Right cardiac atrium (tissue), 5 donors: Measurements from ENCODE around the gene HS3ST4. TPM values are rescaled to one million over a fixed set of nuclear protein-coding genes. Genes with fewer than 3 reads are reported as not detected.
A peak's percentile ranks its signal among the peaks of the same experiment; 100 is the strongest.

Experiments
- ATAC-seq, 2 donors: fragments of 200-7000 bp; cut with Tn5 transposase; one replicate each; pipeline versions ENCODE4 v1.8.0 to v1.9.1; 2020; ENCODE audit warnings: moderate library complexity in 2 of 2, mild to moderate bottlenecking in 1 of 2
- DNase-seq, 3 donors: peaks; one replicate each; pipeline ENCODE4 v3.0.0-alpha.2; 2020
- H3K27ac ChIP-seq: one replicate; pipeline ENCODE4 v1.5.1; 2013; ENCODE audit warnings: mild to moderate bottlenecking, low read length, control low read depth, moderate library complexity
- H3K27me3 ChIP-seq: one replicate; pipeline ENCODE4 v1.6.1; 2013; ENCODE audit not compliant: control insufficient read depth, insufficient read depth
- H3K4me1 ChIP-seq: one replicate; pipeline ENCODE4 v1.6.1; 2013; ENCODE audit warnings: low read length; ENCODE audit not compliant: control insufficient read depth, insufficient read depth
- H3K4me3 ChIP-seq: one replicate; pipeline ENCODE4 v1.5.1; 2013; ENCODE audit warnings: low read length, control low read depth
- H3K9me3 ChIP-seq: one replicate; pipeline ENCODE4 v1.6.1; 2013; ENCODE audit warnings: low read length; ENCODE audit not compliant: control insufficient read depth
- WGBS: extraction: QIAGEN DNeasy Blood & Tissue Kit; methylation state at CpG from one replicate; pipeline ENCODE4 v1.1.7; 2013; 5-methylcytosine and 5-hydroxymethylcytosine counted together
- intact Hi-C, 4 donors: fragments of 100-400 bp; cut with DNase I; formaldehyde crosslinking; loops; one replicate each; pipeline versions ENCODE4 v1.11.0 to v1.14.0; 2022 to 2023
- polyA plus RNA-seq: library from polyadenylated mRNA; stranded (reverse); fragments of 200-250 nt; gene quantifications from one replicate; pipeline ENCODE4 v1.2.3, GENCODE V29; 2013
- total RNA-seq, 4 donors: library from RNA; stranded (reverse); fragmentation: NEBNext Ultra II Directional; extraction: Animal tissue kit (Norgen Biotek cat#: 25700); gene quantifications; one replicate each; pipeline ENCODE4 v1.2.1, GENCODE V29; 2021
- donor health status: healthy with polysubstance abuse.
- donor health status: DM: no; HTN: yes; CAD: no.
- donor health status: DM: no; HTN: no; CAD: no.
- donor health status: DM: no; HTN: yes; CAD: no; lungs with severe emphysema.
- donor health status: DM: yes; HTN: yes; CAD: no.

The HS3ST4 gene
- total and polyA plus RNA-seq, 5 donors: not detected

DNA sequence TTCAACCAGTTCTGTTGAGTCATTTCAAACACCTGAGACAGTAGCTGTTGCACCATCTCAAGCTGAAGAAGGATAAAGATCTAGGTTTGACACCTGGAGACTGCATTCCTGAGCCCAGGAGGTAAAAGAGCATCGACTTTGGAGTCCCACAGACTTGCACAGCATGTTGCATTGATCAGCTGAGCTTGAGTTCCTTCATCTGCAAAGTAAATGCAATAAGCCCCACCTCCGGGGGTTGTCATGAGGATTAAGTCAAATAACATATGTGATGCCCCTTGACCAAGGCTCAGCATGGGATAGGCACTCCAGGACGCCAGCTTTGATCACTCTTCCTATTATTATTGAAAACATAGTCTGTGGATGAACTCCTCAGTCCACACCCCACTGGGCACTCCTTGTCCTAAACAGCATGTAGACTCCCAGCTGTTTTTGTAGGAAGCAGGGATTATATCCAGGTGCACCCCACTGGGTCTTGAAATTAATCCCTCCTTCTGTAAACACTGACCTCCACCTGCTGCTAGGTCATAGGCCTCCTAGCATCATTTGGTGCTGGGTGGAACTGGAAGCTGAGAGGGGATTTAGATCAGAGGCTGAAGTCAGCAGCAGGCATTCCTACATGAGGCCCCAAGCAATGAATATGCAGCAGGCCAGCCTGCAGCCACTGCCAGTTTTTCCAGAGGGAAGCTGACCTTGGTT lies 259.0 kb downstream of the HS3ST4 start:
- intact Hi-C loops: no loop called here
- Histone ChIP-seq H3K4me1 (no peaks in the 10 kb centered on the region), H3K9me3 (no peaks in the 10 kb centered on the region), H3K27ac (no peak overlapping the region), H3K27me3 (no peaks in the 10 kb centered on the region), H3K4me3 (no peak overlapping the region)
- ATAC-seq: no peak
- 5% methylated on average over 3 of the region's 3 CpGs for WGBS
- no peak for DNase-seq

GRCh38 chr16:25951999-25952398 lies 260.2 kb downstream of the HS3ST4 start:
- H3K4me1 ChIP-seq: no peaks in the 10 kb centered on the region
- intact Hi-C loops: no loop called here
- no peaks in the 10 kb centered on the region for H3K27me3 ChIP-seq
- 66% methylated on average over 1 of the region's 1 CpG for WGBS
- ATAC-seq (no peak), DNase-seq (no peak)
- no peak overlapping the region for H3K4me3 ChIP-seq
- no peaks in the 10 kb centered on the region for H3K9me3 ChIP-seq
- no peak overlapping the region for H3K27ac ChIP-seq

GRCh38 chr16:25952983-25953382 lies 261.2 kb downstream of the HS3ST4 start:
- ATAC-seq (no peak), DNase-seq (no peak)
- 75% methylated on average over 3 of the region's 3 CpGs for WGBS
- no peaks in the 10 kb centered on the region for H3K4me1 ChIP-seq
- no peak overlapping the region for H3K27ac ChIP-seq
- H3K4me3 ChIP-seq: no peak overlapping the region
- H3K9me3 ChIP-seq: no peaks in the 10 kb centered on the region
- intact Hi-C loops: no loop called here
- H3K27me3 ChIP-seq: no peaks in the 10 kb centered on the region

- no peaks in the 10 kb centered on the region for H3K4me1 ChIP-seq
- intact Hi-C loops: no loop called here
- WGBS: 79% methylated on average over 2 of the region's 2 CpGs
- no peaks in the 10 kb centered on the region for H3K27me3 ChIP-seq
- ATAC-seq (no peak), DNase-seq (no peak)
- no peaks in the 10 kb centered on the region for H3K9me3 ChIP-seq
- no peak overlapping the region for H3K4me3 ChIP-seq
- H3K27ac ChIP-seq: no peak overlapping the region
Observed at GRCh38 chr16:25957707-25958106, 265.9 kb downstream of the HS3ST4 start.

DNA sequence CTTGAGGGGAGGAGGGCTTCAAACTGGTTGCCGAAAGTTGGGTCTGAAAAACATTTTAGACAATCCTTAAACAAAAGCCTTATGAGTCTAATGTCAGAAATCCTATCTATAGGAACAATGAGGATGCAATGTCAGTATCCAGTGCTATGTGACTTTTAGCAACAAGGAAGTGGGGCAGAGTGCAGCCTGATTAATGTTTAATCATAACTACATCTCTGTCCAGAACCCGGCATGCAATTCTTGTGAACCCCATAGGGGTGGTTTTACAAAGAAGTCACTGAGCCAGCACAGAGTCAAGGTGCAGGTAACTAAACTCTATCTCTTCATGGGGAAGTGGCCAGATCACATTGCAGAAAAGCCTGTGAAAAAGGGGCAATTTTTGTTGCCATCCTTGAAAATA lies 267.5 kb downstream of the HS3ST4 start:
- H3K4me3 ChIP-seq: no peak overlapping the region
- no peaks in the 10 kb centered on the region for H3K9me3 ChIP-seq
- intact Hi-C loops: no loop called here
- no peaks in the 10 kb centered on the region for H3K27me3 ChIP-seq
- WGBS: 90% methylated on average over 2 of the region's 2 CpGs
- ATAC-seq (no peak), DNase-seq (no peak)
- H3K4me1 ChIP-seq: no peaks in the 10 kb centered on the region
- H3K27ac ChIP-seq: no peak overlapping the region

DNA sequence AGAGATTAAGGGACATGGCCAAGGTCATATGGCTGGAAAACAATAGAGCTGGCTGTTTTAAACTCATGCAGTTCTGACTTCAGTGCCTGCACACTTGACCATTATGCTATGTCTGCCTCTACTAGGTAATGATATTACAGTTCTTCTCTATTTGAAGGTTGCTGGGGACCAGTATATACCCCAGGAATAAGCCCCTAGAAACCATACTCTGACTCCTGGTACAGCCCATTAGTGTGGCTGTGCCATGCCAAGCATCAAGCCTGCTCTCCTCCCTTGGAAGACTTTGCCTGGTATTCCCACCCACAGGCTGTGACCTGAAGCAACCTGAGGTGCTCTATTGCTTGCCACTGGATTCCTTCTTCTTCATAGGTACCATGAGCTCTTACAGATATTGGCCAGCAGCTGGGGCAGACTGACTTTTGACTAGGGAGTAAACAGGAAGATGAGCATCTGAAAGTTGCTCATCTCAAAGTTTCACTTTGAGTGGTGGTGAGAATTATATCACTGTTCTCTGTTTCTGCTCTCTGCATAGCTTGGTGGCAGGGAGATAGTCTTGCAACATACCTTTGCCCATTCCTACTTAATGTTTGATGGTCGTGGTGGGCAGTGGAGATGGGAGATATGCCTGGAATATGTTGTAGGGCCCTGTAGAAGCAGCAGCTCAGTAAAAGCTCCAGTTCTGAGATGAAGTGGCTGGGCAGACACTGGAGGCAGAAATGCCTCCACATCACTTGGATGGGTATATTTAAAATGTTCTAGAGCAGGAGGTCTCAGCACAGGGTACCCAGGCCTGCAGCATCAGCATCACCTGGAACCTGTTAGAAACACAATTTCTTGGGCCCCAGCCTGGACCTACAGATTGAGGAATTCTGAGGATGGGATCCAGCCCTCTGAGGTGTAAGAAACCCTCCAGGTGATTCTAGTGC lies 274.7 kb downstream of the HS3ST4 start:
- DNase-seq (no peak), ATAC-seq (no peak)
- H3K4me1 ChIP-seq: no peaks in the 10 kb centered on the region
- no peaks in the 10 kb centered on the region for H3K9me3 ChIP-seq
- H3K4me3 ChIP-seq: no peak overlapping the region
- intact Hi-C loops: no loop called here
- H3K27me3 ChIP-seq: no peaks in the 10 kb centered on the region
- no peak overlapping the region for H3K27ac ChIP-seq
- WGBS: 33% methylated on average over 1 of the region's 1 CpG

GRCh38 chr16:25977121-25977520 lies 285.4 kb downstream of the HS3ST4 start:
- Histone ChIP-seq H3K27me3 (no peaks in the 10 kb centered on the region), H3K4me3 (no peak overlapping the region), H3K27ac (no peak overlapping the region), H3K9me3 (no peaks in the 10 kb centered on the region), H3K4me1 (no peaks in the 10 kb centered on the region)
- DNase-seq (no peak), ATAC-seq (no peak)
- 83% methylated on average over 4 of the region's 4 CpGs for WGBS
- intact Hi-C loops: loop anchor here in 1 of 4 donors (10.0 kb wide), 1 partner anchor 968 kb away; no protein-coding TSS in a partner anchor

DNA sequence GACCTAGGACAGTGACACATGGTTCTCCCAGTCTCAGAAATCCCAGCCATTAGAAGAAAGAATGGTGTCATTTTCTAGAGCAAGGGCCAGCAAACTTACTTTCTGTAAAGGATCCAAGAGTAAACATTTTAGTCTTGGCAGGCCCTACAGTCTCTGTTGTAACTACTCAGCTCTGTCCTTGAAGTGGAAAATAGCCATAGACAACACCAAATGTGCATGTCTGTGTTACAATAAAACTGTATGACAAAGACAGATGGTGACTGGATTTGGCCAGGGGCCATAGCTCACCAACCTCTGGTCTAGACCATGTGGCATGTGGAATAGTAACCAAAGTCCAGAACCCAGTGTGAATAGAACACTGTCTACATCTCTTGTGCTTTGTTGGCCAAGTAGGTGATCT lies 286.5 kb downstream of the HS3ST4 start:
- Histone ChIP-seq H3K27me3 (no peaks in the 10 kb centered on the region), H3K4me1 (no peaks in the 10 kb centered on the region), H3K27ac (no peak overlapping the region), H3K9me3 (no peaks in the 10 kb centered on the region), H3K4me3 (no peak overlapping the region)
- DNase-seq (peak in 1 of 3 donors; percentile 55), ATAC-seq (peak in 1 of 2 donors; percentile 71)
- intact Hi-C loops: loop anchor here in 1 of 4 donors (10.0 kb wide), 1 partner anchor 967 kb away; no protein-coding TSS in a partner anchor

DNA sequence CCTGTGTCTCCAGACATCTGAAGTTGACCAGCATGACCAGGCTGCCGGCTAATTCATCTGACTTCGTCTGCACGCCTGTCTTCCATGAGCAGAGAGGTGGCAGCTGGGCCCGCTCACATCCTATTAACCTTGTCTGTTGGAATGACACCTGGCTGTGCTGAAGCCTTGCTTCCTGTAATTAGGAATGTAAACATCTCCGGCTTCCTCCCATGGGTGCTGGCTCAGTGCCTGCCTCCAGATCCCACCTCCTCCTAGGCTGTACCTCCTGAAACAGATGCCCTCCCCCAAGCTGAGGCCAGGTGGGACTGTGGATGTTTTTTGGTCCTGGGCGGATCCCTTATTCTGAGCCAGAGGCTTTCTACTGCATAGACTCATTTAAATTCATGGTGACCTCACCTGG lies 296.3 kb downstream of the HS3ST4 start:
- DNase-seq (no peak), ATAC-seq (no peak)
- Histone ChIP-seq H3K4me3 (no peak overlapping the region), H3K4me1 (no peaks in the 10 kb centered on the region), H3K27ac (no peak overlapping the region), H3K27me3 (no peaks in the 10 kb centered on the region), H3K9me3 (no peaks in the 10 kb centered on the region)
- intact Hi-C loops: no loop called here
- 41% methylated on average over 6 of the region's 6 CpGs for WGBS

DNA sequence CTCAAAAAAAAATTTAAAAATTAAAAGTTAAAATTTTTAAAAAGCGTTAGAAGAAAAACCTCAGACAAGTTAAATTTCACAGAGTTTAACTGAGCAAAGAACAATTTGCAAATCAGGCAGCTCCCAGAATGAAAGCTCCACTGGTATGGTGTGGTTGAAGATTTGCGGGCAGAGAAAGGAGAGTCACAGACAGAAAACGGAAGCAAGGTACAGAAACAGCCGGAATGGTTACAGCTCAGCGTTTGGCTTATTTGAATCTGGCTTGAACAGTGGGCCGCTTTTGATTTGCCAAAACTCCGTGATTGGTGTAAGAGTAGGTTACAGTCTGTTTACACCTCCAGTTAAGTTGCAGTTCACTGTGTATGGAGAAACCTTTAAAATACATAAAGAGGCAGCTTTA lies 297.1 kb downstream of the HS3ST4 start:
- Histone ChIP-seq H3K27me3 (no peaks in the 10 kb centered on the region), H3K4me3 (no peak overlapping the region), H3K27ac (no peak overlapping the region), H3K4me1 (no peaks in the 10 kb centered on the region), H3K9me3 (no peaks in the 10 kb centered on the region)
- intact Hi-C loops: no loop called here
- WGBS: 78% methylated on average over 7 of the region's 7 CpGs
- no peak for ATAC-seq
- DNase-seq: no peak

DNA sequence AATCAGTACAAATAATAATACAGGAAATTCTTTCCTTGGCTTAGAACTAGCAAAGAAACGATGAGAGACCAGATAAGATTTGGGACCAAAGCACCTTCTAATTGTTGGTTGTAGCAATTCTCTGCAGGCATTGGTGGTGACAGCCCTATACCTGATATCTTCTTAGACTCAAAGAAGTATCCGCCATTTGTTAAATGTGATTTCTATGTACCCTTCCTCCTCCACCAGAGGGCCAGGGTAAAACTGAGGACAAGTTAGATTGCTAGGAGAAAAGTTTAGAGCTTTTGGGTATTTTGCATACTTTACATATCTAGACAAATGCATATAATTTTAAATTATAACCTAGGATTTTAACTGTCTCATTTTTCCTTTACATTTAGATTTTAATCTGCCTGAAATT lies 304.3 kb downstream of the HS3ST4 start:
- intact Hi-C loops: no loop called here
- Histone ChIP-seq H3K9me3 (no peaks in the 10 kb centered on the region), H3K4me1 (no peaks in the 10 kb centered on the region), H3K27me3 (no peaks in the 10 kb centered on the region), H3K4me3 (no peak overlapping the region), H3K27ac (no peak overlapping the region)
- WGBS: 62% methylated on average over 2 of the region's 2 CpGs
- no peak for ATAC-seq
- no peak for DNase-seq
